Left ventricle myocardium inferior (tissue), 1 donor: ENCODE measurements around the gene SND1. TPM values are rescaled to one million over a fixed set of nuclear protein-coding genes. Genes with fewer than 3 reads are reported as not detected.

Source experiments
- DNase-seq: peaks from one replicate; pipeline ENCODE4 v3.0.0-alpha.2; 2020
- H3K27ac ChIP-seq: fragments of 200-600 bp; replicated peaks from 2 replicates; pipeline ENCODE4 v1.8.0; 2021
- H3K27me3 ChIP-seq: fragments of 200-600 bp; 2 replicates; pipeline ENCODE4 v1.8.0; 2021; ENCODE audit warnings: low read depth
- H3K36me3 ChIP-seq: fragments of 200-600 bp; 2 replicates; pipeline ENCODE4 v1.8.0; 2021
- H3K4me1 ChIP-seq: fragments of 200-600 bp; 2 replicates; pipeline ENCODE4 v1.8.0; 2021
- H3K4me3 ChIP-seq: fragments of 200-600 bp; 2 replicates; pipeline ENCODE4 v1.8.0; 2021; ENCODE audit warnings: mild to moderate bottlenecking, moderate library complexity
- H3K9me3 ChIP-seq: fragments of 200-600 bp; replicated peaks from 2 replicates; pipeline ENCODE4 v1.8.0; 2021
- CTCF ChIP-seq: fragments of 200-600 bp; IDR thresholded peaks from 2 replicates; pipeline ENCODE4 v1.8.0; 2021; ENCODE audit warnings: antibody characterized with exemption, mild to moderate bottlenecking, borderline replicate concordance
- intact Hi-C: fragments of 100-400 bp; cut with micrococcal nuclease; formaldehyde crosslinking; loops from one replicate; pipeline ENCODE4 v1.11.0; 2022
- total RNA-seq: library from RNA; stranded (reverse); fragmentation: NEBNext Ultra II Directional; extraction: Animal tissue kit (Norgen Biotek cat#: 25700); gene quantifications from one replicate; pipeline ENCODE4 v1.2.1, GENCODE V29; 2021
- donor health status: DM: no; HTN: yes; CAD: no; lungs with severe emphysema.

The SND1 gene
- total RNA-seq, 1 donor from 2014 or later: 71.6 TPM

- Histone ChIP-seq H3K36me3 (peaks cover 15% of the 10 kb centered on the region), H3K9me3 (no peaks in the 10 kb centered on the region), H3K27me3 (no peaks in the 10 kb centered on the region), H3K4me3 (no peak overlapping the region), H3K4me1 (peaks cover 54% of the 10 kb centered on the region), H3K27ac (no peak overlapping the region)
- TF ChIP-seq CTCF: no peak
- intact Hi-C loops: no loop called here
- DNase-seq: no peak
Observed at GRCh38 chr7:127891144-127891543, 239.2 kb downstream of the SND1 start.

- no peak overlapping the region for H3K27ac ChIP-seq
- intact Hi-C loops: no loop called here
- no peaks in the 10 kb centered on the region for H3K27me3 ChIP-seq
- H3K9me3 ChIP-seq: no peaks in the 10 kb centered on the region
- peaks cover 46% of the 10 kb centered on the region for H3K4me1 ChIP-seq
- TF ChIP-seq CTCF: no peak
- no peak overlapping the region for H3K4me3 ChIP-seq
- H3K36me3 ChIP-seq: peaks cover 15% of the 10 kb centered on the region
- no peak for DNase-seq
Observed at GRCh38 chr7:127891854-127892438, 240.0 kb downstream of the SND1 start.

- intact Hi-C loops: no loop called here
Observed at GRCh38 chr7:127892488-127893314, 240.7 kb downstream of the SND1 start.

GRCh38 chr7:127893547-127893946 lies 241.6 kb downstream of the SND1 start:
- no peak for TF ChIP-seq CTCF
- Histone ChIP-seq H3K36me3 (peaks cover 10% of the 10 kb centered on the region), H3K27ac (no peak overlapping the region), H3K9me3 (no peaks in the 10 kb centered on the region), H3K4me1 (peaks cover 31% of the 10 kb centered on the region), H3K27me3 (no peaks in the 10 kb centered on the region), H3K4me3 (no peak overlapping the region)
- no peak for DNase-seq
- intact Hi-C loops: no loop called here

More at GRCh38 chr7:127892488-127893314, 240.7 kb downstream of the SND1 start:
- H3K27me3 ChIP-seq: no peaks in the 10 kb centered on the region
- no peak overlapping the region for H3K27ac ChIP-seq
- H3K4me3 ChIP-seq: no peak overlapping the region
- H3K4me1 ChIP-seq: peaks cover 39% of the 10 kb centered on the region
- H3K9me3 ChIP-seq: no peaks in the 10 kb centered on the region
- no peak for TF ChIP-seq CTCF
- H3K36me3 ChIP-seq: peaks cover 15% of the 10 kb centered on the region
- DNase-seq: no peak

GRCh38 chr7:127894588-127894987 lies 242.6 kb downstream of the SND1 start:
- intact Hi-C loops: no loop called here

More at GRCh38 chr7:127894588-127894987, 242.6 kb downstream of the SND1 start:
- H3K36me3 ChIP-seq: peaks cover 6% of the 10 kb centered on the region
- no peak for DNase-seq
- no peak overlapping the region for H3K27ac ChIP-seq
- no peaks in the 10 kb centered on the region for H3K9me3 ChIP-seq
- H3K27me3 ChIP-seq: no peaks in the 10 kb centered on the region
- H3K4me3 ChIP-seq: no peak overlapping the region
- no peak for TF ChIP-seq CTCF
- peaks cover 25% of the 10 kb centered on the region for H3K4me1 ChIP-seq
